T-helper 1 cell treated with Interleukin-12 subunit alpha and Interleukin-12 subunit beta and Interleukin-4 antibody, amounts not matched to agents 30 μg/mL and 1 μg/mL, for 36 hours (primary cell): ENCODE measurements around the gene TSPAN14.

ENCODE experiments used
- H3K27ac Mint-ChIP-seq: one replicate; pipeline ENCODE4 v1.8.0; 2021; ENCODE audit warnings: mild to moderate bottlenecking, mixed read lengths
- H3K27me3 Mint-ChIP-seq: one replicate; pipeline ENCODE4 v1.8.0; 2021; ENCODE audit warnings: low read depth, mixed read lengths
- H3K36me3 Mint-ChIP-seq: one replicate; pipeline ENCODE4 v1.8.0; 2021; ENCODE audit warnings: low read depth, mixed read lengths
- H3K4me1 Mint-ChIP-seq: one replicate; pipeline ENCODE4 v1.8.0; 2021; ENCODE audit warnings: low read depth, mixed read lengths
- H3K4me3 Mint-ChIP-seq: one replicate; pipeline ENCODE4 v1.8.0; 2021; ENCODE audit warnings: mild to moderate bottlenecking, moderate library complexity, mixed read lengths
- H3K9me3 Mint-ChIP-seq: one replicate; pipeline ENCODE4 v1.8.0; 2021; ENCODE audit warnings: mixed read lengths

TSPAN14 gene

GRCh38 chr10:80453842-80454512 lies at the start of gene TSPAN14:
TSS of gene TSPAN14 (plus strand) at chr10:80454310. CDS start at chr10:80489234, 34,924 bp downstream.
- no peaks in the 10 kb centered on the region for H3K9me3 Mint-ChIP-seq
- peaks cover 37% of the 10 kb centered on the region for H3K4me1 Mint-ChIP-seq
- no peaks in the 10 kb centered on the region for H3K27me3 Mint-ChIP-seq
- peak within 1 kb of the TSS; percentile 87 for H3K27ac Mint-ChIP-seq
- peak within 1 kb of the TSS; percentile 98 for H3K4me3 Mint-ChIP-seq
- peaks cover 26% of the 10 kb centered on the region for H3K36me3 Mint-ChIP-seq

DNA sequence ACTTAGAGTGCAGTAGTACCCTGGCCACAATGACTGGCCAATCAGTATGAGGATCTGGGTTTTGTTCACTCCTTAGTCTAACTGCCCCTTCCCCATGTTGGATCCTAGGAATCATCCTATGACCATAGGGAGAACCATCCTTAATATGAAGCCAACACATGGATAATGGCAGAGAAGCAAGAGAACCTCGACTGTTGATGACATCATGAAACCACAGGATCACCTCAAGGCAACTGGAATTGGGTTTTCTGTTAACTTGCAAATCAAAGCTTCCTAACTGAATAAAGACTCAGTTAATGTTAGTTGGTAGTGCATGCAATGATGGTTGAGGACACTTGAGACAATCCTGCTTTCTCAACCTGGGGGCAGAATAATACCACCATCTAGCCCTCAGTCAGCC lies 49.1 kb upstream of the TSPAN14 start:
- H3K9me3 Mint-ChIP-seq = no peaks in the 10 kb centered on the region
- H3K4me3 Mint-ChIP-seq = no peak overlapping the region
- H3K36me3 Mint-ChIP-seq = no peaks in the 10 kb centered on the region

DNA sequence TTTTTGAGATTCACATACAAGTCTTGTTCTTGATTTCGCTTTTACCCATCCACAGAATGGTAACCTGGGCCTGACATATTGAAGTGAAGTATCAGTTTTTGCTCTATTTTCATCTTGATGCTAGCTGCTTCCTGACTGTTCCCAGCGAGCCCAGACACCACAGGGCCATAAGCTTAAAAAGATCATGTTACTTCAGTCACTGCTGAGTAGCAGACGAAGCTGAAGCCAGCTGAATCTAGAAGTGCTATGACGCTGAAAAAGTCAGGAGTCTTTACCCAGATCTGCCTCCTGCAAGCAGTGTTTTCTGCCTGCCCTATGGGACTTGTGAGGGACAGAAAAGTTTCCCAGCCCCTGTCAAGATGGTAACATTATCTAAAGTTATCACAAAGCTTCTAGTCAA lies 48.5 kb upstream of the TSPAN14 start:
- Mint-ChIP-seq H3K27ac (no peak overlapping the region), H3K4me1 (peaks cover 7% of the 10 kb centered on the region), H3K9me3 (no peaks in the 10 kb centered on the region), H3K27me3 (peaks cover 22% of the 10 kb centered on the region), H3K36me3 (no peaks in the 10 kb centered on the region), H3K4me3 (no peak overlapping the region)

More for the DNA sequence above, 49.1 kb upstream of the TSPAN14 start:
- Mint-ChIP-seq H3K4me1 (peaks cover 7% of the 10 kb centered on the region), H3K27me3 (peaks cover 25% of the 10 kb centered on the region), H3K27ac (no peak overlapping the region)

GRCh38 chr10:80406204-80406603 lies 47.9 kb upstream of the TSPAN14 start:
- Mint-ChIP-seq H3K27me3 (peaks cover 17% of the 10 kb centered on the region), H3K9me3 (no peaks in the 10 kb centered on the region), H3K4me1 (peaks cover 11% of the 10 kb centered on the region), H3K36me3 (no peaks in the 10 kb centered on the region), H3K4me3 (no peak overlapping the region), H3K27ac (no peak overlapping the region)

DNA sequence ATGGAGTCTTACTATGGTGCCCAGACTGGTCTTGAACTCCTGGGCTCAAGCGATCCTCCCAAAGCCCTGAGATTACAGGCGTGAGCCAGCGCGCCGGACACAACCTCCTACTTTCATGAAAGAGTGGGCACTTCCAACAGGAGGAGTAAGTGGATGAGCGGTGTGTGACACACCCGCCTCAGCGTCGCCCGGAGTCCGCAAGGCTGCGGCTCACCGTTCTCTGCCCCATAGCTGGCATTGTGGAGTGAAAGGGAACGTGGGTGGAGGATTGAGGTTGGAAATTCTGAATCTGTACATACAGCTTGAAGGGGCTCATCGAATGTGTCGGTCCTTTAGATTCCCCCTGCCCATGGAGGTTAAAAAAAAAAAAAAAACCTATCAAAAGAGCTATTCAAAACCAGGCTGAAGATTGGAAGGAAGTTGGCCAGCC lies 46.3 kb upstream of the TSPAN14 start:
- peaks cover 17% of the 10 kb centered on the region for H3K27me3 Mint-ChIP-seq
- H3K9me3 Mint-ChIP-seq = no peaks in the 10 kb centered on the region
- H3K4me1 Mint-ChIP-seq = peaks cover 17% of the 10 kb centered on the region
- H3K36me3 Mint-ChIP-seq = no peaks in the 10 kb centered on the region
- peak overlapping the region; percentile 85 for H3K4me3 Mint-ChIP-seq
- H3K27ac Mint-ChIP-seq = peak overlapping the region; percentile 16

DNA sequence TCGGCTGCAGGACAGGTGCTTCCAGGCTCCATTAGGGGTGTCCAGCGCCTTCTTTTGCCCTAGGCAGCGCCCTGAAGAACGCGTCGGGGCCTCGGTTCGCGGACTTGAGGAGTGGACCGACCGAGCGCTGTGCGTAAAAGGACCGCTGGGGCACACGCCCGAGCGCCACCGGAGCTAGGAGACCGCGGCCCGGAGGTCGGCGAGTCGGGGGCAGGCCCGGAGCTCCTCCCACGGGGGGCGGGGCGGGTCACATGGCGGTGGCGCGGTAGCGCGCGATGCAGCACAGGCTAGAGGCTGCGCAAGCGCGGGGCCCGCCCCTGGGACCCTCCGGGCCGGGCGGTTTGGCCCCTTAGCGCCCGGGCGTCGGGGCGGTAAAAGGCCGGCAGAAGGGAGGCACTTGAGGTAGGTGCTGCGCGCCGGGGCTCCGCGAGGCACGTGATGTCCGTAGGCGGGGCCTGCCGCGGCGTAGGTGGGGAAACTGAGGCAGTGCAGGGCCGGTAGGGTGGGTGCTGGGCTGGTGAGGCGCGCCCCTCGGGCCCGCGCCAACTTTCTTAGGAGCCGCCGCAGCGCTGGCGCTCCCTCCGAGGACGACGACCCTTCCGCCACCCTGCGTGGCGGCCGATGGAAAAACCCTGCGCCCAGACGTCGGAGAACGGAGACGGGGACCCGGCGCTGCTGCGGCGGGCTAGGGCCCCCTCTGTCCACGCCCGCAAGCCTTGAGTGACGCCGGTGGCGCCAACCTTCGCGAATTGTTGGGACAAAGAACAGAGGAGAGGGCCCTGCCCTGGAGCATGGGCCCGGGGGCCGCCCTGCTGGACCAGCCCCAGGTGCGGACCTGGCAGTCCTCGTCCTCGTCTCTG lies 45.6 kb upstream of the TSPAN14 start, which contains the start of gene PRXL2A:
PRXL2A (plus strand) TSS at position 310 of the 860 bp plus-strand sequence. CDS start 11,917 bp downstream, outside the sequence.
- Mint-ChIP-seq H3K9me3 (no peaks in the 10 kb centered on the region), H3K4me1 (peaks cover 22% of the 10 kb centered on the region), H3K27ac (peak within 1 kb of the TSS; percentile 16), H3K36me3 (no peaks in the 10 kb centered on the region), H3K4me3 (peak within 1 kb of the TSS; percentile 85), H3K27me3 (peaks cover 17% of the 10 kb centered on the region)

- no peak overlapping the region for H3K27ac Mint-ChIP-seq
- peaks cover 22% of the 10 kb centered on the region for H3K4me1 Mint-ChIP-seq
- peaks cover 17% of the 10 kb centered on the region for H3K27me3 Mint-ChIP-seq
- H3K36me3 Mint-ChIP-seq = no peaks in the 10 kb centered on the region
- H3K4me3 Mint-ChIP-seq = peak overlapping the region; percentile 64
- H3K9me3 Mint-ChIP-seq = no peaks in the 10 kb centered on the region
Measured at GRCh38 chr10:80409121-80409520, 45.0 kb upstream of the TSPAN14 start.

DNA sequence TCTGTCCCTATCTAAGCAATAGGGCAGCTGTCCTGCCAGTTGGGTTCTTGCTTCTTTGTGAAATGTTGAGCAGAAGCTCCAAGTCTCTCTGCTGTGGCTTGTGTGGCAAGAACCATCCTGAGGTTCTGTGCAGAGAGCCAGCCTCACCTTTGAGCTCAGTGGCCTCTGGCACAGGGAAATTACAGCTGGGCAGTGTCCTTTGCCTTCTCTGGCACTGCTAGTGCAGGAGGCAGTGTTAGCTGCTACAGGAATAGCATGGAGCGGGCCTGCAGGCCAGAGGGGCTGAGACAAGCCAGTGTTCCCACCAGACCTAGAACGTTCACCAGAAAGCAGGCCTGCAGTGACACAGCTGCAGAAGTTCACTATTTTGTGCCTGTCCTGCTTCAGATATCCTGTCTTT lies 44.0 kb upstream of the TSPAN14 start:
- Mint-ChIP-seq H3K9me3 (no peaks in the 10 kb centered on the region), H3K36me3 (no peaks in the 10 kb centered on the region), H3K27ac (no peak overlapping the region), H3K4me3 (peak overlapping the region; percentile 53), H3K27me3 (peaks cover 17% of the 10 kb centered on the region), H3K4me1 (peaks cover 22% of the 10 kb centered on the region)

DNA sequence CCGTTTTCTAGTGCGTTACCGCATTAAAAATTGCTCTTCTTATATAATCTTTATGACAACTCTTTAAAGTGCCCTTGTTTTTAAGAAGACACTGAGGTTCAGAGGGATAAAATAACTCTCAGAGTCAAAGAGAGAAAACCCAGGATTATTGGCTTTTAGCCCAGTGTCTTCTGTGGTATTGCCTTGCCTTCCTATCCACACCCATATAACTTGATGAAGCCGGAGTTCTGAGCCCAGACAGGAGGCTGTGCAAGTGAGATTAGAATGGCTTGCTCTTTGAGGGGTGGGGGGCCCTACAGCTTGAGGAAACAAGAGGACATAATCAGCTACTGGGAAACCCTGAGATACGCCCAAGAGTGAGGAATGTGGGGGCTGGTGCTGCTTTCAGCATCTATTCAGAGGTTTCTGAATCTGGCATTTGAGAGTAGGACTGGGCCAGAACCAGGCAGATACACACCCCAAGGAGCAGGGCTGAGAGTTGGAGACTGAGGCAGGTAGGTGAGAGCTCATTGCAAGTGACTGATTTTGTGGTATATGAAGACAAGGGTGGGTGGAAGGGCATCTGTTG lies 43.4 kb upstream of the TSPAN14 start:
- Mint-ChIP-seq H3K27ac (no peak overlapping the region), H3K36me3 (no peaks in the 10 kb centered on the region), H3K4me1 (peaks cover 22% of the 10 kb centered on the region), H3K9me3 (no peaks in the 10 kb centered on the region), H3K27me3 (peaks cover 11% of the 10 kb centered on the region), H3K4me3 (no peak overlapping the region)

- peaks cover 24% of the 10 kb centered on the region for H3K4me1 Mint-ChIP-seq
- no peaks in the 10 kb centered on the region for H3K36me3 Mint-ChIP-seq
- peaks cover 8% of the 10 kb centered on the region for H3K27me3 Mint-ChIP-seq
- H3K27ac Mint-ChIP-seq = no peak overlapping the region
- no peaks in the 10 kb centered on the region for H3K9me3 Mint-ChIP-seq
- no peak overlapping the region for H3K4me3 Mint-ChIP-seq
Measured at GRCh38 chr10:80411267-80411668, 42.8 kb upstream of the TSPAN14 start.

DNA sequence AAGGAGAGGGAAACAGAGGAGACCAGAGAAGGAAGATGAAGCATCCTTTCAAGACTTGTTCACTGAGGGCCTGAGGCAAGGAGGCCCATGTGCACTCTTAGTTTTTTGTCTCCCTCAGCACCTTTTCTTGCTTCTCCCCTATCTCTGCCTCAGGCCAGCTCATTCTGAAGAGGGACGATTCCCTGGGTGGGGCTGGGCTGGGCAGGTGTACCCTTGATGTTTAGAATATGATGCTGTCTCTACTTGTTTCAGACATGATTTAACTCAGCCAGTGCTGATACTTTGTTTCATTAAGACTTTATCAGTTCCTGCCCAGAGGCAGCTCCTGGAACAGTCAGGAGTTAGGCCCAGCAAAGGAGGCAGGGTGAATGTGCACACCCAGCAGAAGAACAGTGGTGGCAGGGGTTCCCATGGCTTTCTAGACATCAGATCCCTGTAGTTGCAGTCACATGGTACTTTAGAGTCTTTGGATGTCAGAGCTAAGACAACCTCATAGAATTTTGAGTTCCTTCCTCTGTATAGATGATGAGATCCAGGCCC lies 42.4 kb upstream of the TSPAN14 start:
- no peaks in the 10 kb centered on the region for H3K36me3 Mint-ChIP-seq
- peaks cover 6% of the 10 kb centered on the region for H3K27me3 Mint-ChIP-seq
- H3K9me3 Mint-ChIP-seq = no peaks in the 10 kb centered on the region
- H3K4me1 Mint-ChIP-seq = peaks cover 24% of the 10 kb centered on the region
- H3K27ac Mint-ChIP-seq = no peak overlapping the region
- H3K4me3 Mint-ChIP-seq = no peak overlapping the region

DNA sequence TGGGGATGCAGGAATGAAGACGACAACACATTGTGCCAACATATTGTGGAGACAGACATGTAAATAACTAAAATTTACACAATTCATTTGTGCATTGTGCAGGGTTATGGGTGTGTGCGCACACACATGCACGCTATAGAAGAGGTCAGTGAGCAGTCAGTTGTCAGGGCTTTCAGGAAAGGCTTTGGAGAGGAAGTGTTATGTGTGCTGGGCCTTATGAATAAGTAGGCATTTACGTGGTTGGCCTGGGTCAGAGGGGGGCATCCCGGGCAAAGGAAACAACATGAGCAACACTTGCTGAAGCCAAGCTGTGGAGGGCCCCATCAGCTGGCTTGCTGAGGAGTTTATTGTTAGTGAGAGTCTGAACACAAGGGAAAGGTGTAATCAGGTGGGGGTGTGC lies 41.6 kb upstream of the TSPAN14 start:
- Mint-ChIP-seq H3K9me3 (no peaks in the 10 kb centered on the region), H3K27ac (no peak overlapping the region), H3K4me3 (no peak overlapping the region), H3K36me3 (no peaks in the 10 kb centered on the region), H3K4me1 (peaks cover 24% of the 10 kb centered on the region), H3K27me3 (peaks cover 4% of the 10 kb centered on the region)

GRCh38 chr10:80413271-80413996 lies 40.7 kb upstream of the TSPAN14 start:
- Mint-ChIP-seq H3K9me3 (no peaks in the 10 kb centered on the region), H3K36me3 (no peaks in the 10 kb centered on the region), H3K27me3 (no peaks in the 10 kb centered on the region), H3K4me3 (no peak overlapping the region), H3K4me1 (peaks cover 19% of the 10 kb centered on the region), H3K27ac (no peak overlapping the region)
